Activated naive CD4-positive, alpha-beta T cell treated with anti-CD3 and anti-CD28 coated beads, Interleukin-2, amount 50 U/mL, for 16 hours (primary cell): ENCODE measurements around the gene BCL7A.

Experiments
- DNase-seq: peaks from one replicate; pipeline ENCODE4 v3.0.0-alpha.2; 2020

BCL7A gene

DNA sequence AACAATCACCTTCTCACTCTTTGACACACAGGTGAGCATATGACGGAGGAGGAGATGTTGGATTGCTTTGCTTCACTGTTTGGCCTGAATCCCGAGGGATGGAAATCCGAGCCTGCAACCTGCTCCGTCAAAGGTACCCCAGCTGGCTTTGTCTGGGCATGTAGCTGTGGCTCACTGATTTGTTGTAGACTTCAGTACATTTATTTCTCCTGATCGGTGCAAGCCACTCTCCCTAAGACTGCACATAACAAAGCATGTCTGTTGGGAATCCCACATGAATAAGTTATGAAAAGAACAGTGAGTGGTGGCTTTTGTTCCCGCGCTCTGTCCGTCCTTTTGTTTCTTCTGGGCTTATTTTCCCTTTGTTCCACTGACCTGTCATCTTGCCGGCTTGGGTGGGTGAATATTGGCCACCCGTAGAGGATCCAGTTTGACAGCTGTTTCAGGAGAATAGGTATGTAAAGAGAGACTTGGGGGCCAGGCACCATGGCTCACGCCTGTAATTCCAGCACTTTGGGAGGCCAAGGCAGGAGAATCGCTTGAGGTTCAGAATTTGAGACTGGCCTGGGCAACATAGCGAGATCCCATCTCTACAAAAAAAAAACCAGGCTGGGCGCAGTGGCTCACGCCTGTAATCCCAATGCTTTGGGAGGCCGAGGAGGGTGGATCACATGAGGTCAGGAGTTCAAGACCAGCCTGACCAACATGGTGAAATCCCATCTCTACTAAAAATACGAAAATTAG, 20.0 kb upstream of the BCL7A start:
- DNase-seq: no peak

DNA sequence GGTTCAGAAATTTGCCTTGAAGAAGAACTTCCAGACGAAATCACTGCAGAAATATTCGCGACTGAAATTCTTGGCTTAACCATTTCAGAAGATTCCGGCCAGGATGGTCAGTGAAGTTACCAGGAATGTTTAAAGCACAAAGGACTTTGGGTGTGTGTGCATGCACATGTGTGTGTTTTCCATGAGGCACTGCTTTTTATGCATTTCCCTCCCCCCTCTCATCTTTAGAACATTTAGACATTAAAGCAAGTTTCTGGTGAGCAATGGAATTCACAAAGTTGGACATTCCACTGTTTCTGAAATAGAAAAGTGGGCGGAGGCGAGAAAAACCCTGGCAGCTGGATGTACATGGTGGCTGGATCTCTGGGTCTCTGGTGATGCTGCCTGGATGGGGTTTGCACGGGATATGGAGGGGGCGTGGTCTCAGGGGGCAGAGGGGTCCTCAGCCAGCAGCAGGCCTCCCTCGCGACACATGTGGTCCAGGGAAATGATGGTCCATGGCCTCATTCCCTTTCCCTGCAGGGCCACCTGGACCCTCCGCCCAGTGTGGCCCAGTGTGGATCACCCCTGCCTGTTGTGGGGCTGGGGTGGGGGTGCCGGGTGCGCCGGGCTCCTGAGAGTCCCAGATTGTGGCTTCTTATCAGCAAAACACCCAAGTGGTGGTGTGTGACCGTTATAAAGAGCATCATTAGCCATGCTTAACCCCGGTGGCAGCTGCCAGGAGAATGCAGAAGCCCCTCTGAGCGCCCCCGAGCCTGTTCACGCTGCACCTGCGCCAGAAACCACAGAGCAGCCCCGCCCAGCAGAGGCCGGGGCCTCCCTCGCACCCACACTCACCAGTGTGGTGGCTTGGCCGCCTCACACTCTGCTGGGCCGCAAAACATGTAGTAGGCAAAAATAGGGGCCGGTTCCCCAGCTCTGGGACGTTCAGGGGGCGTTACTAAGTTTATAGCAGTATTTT, 17.8 kb upstream of the BCL7A start:
- DNase-seq: no peak

DNA sequence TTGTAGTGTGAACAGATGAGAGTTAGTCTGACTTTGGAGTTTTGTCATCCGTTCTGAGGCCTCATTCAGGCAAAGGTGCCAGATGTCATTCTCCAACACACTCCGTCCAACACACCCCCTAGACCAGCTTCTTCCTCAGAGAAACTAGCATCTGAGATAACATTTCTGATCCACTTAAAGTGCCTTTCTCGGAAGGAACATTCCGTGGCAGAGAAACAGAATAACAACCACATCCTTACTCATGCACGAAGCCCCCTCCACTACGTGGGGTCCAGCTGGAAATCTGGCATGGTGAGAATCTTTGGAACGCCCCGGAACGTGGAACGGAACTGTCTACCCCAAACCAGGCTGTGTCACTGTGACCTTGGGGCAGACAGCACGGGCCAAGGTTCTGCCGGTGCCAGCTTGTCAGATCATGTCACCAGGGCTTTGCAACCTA, 17.0 kb upstream of the BCL7A start:
- DNase-seq: no peak

DNA sequence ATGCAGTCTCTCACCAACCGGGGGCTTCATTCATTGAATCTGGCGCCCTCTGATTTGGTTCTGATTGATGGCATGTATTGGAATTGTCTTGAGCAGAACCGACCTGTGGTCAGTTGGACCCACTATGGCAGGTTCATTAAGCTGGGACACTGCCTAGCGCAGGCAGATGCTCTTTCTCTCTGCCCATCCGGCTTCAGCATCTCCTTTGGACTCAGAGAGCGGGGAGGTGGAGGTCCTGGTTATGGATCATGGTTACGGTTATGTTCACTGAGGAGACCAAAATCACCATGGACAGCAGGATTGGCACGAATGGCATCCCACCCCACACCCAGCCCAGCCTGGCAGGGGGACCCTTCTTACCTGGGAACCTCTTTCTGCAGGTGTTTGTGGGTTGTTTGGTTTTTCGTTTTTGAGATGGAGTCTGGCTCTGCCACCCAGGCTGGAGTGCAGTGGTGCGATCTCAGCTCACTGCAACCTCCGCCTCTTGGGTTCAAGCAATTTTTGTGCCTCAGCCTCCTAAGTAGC, 16.4 kb upstream of the BCL7A start:
- DNase-seq: no peak

DNA sequence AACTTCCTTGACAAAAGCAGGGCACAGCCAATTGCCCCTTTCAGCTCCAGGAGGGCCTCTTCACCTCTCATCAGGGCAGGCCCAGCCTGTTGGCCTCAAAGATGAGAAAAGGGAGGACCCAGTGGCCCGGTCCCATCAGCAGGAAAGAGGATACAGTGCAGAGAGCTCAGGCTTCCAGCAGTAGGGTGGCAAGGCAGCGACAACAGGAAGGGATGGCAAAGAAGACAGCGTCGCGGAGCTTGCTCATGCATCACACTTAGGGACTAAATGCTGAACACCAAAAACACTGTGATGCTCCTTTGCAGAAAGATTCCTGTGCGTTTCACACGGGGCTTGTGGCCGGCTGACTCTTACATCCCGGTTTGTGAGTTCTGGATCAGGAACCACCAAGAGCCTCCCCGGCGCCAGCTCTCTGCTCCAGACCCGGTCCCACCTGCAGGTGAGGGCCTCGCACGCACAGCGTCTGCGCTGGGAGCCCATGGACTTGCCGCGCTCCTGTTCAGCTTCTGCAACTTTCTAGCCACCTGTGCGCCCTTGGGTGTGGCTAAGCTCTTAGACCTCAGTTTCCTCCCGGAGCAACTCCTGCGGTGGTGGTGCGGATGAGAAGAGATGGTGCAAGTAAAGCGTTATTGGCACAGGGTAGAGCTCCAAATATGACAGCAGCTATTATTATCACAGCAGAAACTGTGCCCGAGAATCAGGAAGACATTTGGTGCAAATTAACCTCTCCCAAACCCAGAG, 15.3 kb upstream of the BCL7A start:
- DNase-seq: no peak

DNA sequence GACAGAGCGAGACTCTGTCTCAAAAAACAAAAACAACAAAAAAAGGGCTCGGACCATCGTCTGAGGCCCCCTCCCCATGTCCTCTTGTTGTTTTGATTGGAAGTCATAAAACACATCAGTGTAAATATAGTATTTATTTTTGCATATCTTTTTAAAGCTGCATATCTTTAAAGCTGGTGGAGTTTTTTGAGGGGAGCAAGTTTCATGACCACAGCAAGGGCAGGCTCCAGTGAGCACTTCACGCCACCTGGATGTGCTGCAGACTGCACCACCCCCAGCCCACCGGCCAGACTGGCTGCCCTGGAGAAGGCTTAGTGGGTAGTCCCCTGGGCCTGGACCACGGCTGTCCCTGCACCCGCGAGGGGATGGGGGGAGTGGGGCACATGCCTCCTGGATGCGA, 11.9 kb upstream of the BCL7A start:
- no peak for DNase-seq

DNA sequence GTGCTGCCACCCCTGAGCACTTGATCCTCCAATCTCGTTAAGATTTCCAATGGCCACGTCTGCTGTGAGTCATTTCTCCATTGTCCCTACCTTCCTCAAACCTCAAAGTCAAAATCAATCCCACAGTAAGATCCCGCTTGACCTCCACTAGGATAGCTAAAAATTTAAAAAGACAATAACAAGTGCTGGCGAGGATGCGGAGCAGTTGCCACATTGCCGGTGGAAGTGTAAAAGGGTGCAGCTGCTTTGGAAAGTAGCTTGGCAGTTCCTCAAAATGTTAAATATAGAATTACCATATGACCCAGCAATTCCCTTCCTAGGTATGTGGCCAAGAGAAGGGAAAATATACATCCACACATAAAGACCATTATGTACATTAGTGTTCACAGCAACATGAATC, 9.5 kb upstream of the BCL7A start:
- no peak for DNase-seq

DNA sequence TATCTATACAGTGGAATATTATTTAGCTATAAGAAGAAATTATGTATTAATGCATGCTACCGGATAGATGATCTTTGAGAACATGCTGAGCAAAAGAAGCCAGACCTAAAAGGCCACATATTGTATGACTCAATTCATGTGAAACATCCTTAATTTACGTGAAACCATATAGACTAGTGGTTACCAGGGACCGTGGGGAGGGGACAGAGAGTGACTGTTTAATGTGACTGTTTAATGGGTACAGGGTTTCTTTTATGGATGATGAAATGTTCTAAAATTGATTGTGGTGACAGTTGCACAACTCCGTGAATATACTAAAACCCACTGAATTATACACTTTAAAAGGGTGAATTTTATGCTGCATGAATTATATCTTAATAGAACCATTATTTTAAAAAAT, 8.5 kb upstream of the BCL7A start:
- DNase-seq: no peak

DNA sequence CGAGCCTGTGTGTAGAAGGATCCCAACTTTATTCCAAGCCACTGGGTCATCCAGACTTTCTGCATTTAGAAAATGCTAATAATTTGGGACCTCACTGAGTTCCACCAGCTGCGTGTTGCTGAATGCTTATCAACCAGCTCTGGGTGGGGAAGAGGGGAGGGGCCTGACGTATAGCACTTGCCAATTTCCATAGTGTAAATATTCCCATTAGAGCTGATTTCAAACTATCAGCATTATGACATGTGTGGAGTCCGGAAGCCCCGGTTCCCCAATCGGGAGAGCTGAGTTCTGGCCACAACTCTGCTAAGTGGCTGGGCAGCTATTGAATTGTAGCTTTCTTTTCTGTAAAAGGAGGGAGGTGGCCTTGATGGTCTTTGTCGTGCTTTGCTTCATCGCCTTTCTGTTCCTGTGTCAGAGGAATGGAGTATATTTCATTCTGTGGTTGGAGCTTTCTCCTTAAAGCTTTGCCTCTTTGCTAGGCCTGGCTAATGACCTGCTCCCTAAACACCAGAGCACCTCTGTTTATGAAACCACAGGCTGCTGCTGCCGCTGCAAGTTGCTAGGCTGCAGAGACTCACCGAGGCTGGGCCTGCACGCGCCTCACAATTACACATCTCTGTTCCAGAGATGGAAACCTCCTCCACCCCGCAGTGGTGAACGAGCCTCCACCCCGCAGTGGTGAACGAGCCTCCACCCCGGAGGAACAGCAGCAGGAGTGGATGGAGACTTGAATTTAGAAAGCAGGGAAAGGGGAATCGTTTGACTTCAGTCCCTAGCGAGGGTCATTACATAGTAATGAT, 7.7 kb upstream of the BCL7A start:
- DNase-seq: no peak

DNA sequence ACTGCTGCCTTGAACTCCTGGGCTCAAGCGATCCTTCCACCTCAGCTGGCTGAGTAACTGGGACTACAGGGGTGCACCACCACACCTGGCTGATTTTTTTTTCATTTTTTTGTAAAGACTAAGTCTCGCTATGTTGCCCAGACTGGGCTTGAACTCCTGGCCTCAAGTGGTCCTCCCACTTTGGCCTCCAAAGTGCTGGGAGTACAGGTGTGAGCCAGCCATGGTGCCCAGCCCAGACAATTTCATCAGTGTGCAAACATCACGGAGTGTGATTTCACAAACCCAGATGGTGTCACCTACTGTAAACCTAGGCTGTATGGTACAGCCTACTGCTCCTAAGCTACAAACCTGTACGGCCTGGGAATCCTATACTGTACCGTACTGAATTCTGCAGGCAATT, 6.9 kb upstream of the BCL7A start:
- no peak for DNase-seq

DNA sequence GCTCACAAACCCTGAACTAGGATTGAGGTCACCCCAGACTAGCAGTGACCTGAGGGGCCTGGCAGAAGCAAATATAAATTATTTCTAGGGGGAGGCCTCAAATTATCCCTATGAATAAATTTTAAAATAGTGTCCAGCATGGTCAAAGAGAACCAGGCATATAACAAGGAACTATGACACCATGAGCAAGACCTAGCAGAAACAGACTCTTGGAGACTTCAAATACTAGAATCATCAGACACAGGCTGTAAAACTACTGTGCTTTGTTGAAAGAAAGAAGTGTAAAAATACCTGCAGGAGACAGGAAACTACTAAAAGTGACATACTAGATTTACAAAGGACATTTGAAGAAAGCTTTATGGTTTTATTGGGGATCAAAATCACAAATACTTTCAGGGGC, 3.2 kb upstream of the BCL7A start:
- DNase-seq: no peak

DNA sequence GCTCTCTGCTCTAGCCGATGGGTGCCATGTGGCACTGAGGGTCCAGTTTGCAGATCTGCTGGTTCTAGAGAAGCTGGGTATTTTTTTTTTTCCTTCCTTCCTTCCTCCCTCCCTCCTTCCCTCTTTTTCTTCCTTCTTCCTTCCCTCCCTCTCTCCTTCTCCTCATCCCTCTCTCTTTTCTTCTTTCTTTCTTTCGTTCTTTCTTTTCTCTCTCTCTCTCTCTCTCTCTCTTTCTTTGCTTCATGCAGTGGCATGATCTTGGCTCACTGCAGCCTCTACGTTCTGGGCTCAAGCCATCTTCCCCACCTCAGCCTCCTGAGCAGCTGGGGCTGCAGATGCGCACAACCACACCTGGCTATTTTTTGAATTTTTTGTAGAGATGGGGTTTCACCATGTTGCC, 2.7 kb upstream of the BCL7A start:
- DNase-seq: no peak

DNA sequence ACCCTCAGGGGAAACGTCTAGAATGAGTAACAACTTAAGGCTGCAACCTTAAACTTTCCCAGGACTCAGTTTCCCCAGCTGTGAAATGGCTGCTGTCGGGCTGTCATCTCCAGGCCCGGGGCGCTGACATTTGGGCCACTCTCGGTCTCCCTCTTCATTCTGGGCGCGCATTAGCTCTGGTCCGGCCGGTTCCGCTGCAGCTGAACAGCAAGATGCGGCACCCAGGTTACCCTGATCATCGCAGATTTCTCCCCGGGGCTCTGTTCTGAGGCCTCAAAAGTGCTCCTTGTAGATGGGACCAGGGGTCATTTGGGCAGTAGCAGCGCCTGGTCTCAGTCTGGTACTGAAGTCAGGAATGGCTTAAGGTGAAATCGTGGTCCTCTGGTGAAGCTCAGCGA, 890 bp upstream of the BCL7A start:
- DNase-seq: no peak

DNA sequence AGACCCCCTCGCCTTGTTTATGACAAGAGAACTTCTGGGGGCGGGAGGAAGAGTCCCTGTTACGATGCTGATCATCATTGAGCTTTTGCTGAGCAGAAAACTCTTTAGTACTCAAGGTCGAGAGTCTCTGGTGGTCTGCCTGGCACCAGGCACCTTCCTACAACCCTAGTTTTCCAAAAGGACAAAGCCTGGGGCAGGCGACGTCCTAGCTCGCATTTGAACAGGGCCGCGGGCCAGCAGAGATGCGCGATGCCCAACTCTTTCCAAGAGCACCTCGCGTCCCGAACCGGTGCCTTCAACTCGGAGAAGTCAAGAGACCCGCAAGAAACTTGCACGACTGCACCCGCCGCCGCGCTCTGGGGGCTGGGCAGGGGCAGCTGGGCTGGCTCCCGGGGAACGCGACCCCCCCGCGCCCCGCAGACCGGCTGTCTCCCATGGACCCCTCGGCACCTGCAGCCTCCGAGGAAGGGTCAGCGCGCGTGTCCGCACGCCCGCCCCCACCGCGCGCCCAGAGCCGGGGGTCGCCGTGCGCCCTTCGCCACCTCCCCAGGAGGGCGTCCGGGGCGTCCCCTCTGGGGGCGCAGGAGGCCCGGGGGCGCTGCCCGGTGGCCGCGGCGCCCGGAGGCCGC, 377 bp upstream of the BCL7A start:
- DNase-seq: peak; percentile 23

DNA sequence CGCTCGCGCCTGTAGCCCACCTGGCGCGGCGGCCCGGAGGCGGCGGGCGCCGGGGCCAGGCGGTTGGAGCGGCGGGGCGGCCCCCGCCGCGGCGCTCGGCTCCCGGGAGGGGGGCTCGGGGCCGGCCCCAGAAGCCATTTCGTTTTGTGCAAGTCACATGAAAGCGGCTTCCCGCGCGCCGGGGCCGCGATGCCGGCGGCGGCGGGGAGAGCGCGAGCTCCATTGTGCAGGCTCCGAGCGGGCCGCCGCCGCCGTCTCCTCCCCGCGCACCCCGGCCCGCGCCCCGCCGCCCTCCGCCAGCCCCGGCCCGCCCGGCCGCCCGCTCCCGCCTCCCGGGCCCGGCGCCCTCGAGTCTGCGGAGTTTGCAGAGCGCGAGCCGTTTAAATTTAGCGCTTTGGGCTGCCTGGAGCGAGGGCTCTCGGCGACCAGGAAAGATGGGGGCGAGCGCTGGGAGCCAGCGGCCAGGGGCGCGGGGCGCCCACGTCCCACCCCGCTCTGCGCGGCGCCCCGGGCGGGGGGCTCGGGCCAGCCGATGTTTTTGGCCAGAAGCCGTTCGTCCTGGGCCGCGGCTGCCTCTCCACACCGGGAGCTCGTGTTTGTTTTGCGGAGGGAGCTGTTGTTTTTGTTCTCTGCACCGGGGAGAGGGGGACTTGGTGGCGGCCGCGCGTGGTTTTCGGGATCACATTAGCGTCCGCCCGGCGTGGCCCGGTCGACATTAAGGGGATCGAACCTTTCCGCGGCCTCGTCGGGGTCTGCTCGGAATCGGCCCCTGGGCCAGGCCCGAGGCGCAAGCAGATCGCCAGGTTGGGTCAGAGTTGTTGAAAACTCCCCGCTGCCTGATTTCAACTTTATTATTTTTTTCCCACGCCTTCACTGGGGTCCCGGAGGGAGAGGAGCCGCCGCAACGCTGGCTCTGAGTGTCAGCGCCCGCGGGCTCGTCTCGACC, 982 bp downstream of the BCL7A start:
- DNase-seq: peak; percentile 45

DNA sequence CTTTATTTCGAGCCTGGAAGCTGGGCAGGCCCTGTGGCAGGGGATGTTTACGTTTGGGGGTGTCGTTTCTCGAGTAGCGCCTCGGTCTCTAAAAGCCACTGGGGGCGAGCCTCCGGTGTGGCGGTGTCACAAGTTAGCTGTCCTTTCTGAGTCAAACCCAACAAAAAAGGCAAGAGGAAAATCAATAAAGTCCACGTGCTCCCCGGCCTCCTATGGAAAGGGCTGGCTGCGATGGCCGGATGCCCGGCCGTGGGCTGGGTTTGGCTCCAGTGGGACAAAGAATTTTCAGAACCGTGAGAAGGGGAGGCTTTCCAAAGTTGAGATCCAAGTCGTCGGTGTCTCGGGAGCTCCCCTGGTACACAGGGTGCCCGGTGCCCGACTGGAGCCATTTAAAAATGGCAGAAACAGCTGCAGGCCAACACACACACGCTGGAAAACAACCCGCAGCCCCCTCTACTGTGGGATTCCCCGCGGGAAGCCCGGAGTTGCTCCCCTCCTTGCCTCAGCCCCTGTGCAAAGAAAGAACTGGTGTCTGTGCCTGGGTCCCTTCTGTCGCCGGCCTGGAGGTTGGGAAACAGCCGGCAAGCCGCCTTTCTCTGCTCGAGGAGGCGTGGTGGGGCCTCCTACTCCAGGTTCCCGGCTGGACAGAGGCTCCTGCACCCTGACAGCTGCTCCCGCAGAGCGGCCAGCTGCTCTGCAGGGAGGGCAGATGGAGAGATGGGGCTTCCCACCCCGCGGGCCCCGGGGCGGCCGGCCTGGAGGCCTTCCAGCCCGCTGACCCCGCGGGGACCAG, 1.9 kb downstream of the BCL7A start:
- DNase-seq: no peak

DNA sequence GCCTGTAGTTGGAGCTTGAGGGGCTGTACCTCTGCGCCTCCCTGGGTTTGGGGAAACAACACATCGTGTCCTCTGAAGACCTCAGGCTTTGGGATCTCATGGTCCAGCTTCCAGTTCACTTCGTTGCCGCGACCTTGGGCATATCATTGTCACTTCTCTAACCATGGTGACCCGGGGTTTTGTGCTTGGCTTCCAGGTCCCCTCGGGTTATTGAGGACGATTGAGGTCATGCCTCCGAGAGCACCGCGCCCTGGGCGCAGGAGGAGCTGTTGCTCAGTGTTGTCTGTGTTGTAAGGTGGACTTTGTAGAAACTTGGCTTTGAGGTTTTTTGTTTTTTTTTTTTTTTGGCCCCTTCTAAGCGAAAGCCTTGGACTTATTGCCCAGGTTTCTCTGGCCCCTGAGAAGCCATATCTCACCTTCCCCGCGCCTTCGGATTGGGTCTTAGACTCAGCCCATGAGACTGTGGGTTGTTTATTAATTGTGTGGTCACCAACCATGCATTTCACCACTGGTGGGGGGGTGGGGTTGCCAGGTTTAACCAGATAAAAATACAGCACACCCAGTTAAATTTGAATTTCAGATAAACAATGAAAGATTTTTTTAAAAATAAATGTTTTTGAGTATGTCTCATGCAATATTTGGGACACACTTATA, 2.6 kb downstream of the BCL7A start:
- no peak for DNase-seq

DNA sequence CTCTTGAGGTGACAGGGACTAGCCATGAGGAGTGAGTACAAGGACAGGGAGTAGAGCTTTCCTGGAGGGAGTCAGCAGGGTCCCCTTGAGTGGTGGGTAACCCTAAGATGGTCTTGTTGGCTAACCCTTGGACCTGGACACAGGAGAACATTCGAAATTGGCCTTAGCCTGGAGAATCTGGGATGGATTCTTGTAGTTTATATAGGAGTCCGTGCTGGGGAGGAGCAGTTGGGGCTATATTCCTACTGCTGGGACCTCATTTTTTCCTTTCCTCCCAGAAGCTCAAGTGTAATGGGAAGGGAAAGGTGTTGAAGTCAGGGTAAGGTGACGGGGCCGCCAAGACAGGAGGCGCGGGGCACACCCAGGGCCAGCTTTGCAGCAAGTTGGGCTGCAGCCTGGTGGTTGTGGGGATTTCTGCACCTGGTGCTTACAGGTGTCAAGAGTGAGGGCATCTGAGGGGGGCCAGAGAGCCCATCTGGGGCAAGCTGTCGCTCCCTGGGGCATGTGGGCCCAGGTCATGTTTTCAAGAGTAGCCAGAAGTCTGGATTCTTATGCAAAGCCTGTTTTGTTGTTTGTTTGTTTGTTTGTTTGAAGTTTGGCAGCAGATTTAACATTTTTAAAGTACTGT, 5.1 kb downstream of the BCL7A start:
- DNase-seq: no peak
